H1 (cell line): ENCODE measurements around the gene RESP18. TPM values are rescaled to one million over a fixed set of nuclear protein-coding genes. Genes with fewer than 3 reads are reported as not detected.

Source experiments
- CTCF ChIA-PET: fragments of 300-600 bp; sonication (Branson Sonifier 250); formaldehyde crosslinking; loops from one replicate; lab custom pipeline; 2021; ENCODE audit not compliant: partially characterized antibody; lab: Charles Lee
- POLR2A ChIA-PET: fragments of 300-600 bp; sonication (Branson Sonifier 250); formaldehyde crosslinking; loops from one replicate; lab custom pipeline; 2021; ENCODE audit warnings: inconsistent platforms; ENCODE audit not compliant: partially characterized antibody; lab: Charles Lee
- DNase-seq, 2 experiments: peaks; one replicate each; pipeline versions ENCODE4 v3.0.0 to v3.0.0-alpha.2; 2010 to 2022; ENCODE audit warnings: low spot score in 2 of 2, low read depth in 1 of 2, mixed read lengths in 1 of 2
- FAIRE-seq: peaks from 2 replicates; lab custom pipeline; 2011; peaks lifted over from hg19 to GRCh38; lab: Jason Lieb, UNC
- H2AFZ ChIP-seq: 2 replicates; pipeline ENCODE4 v1.8.1; 2012; ENCODE audit warnings: low read length, inconsistent platforms
- H2AK5ac ChIP-seq: 2 replicates; pipeline ENCODE4 v1.6.1; 2013; ENCODE audit warnings: low read depth, low read length
- H2BK120ac ChIP-seq: replicated peaks from 2 replicates; pipeline ENCODE3; 2013; ENCODE audit warnings: low read depth, low read length, inconsistent platforms
- H2BK12ac ChIP-seq: 2 replicates; pipeline ENCODE4 v1.6.1; 2013; ENCODE audit warnings: low read depth, low read length
- H2BK15ac ChIP-seq: 2 replicates; pipeline ENCODE4 v1.6.1; 2013; ENCODE audit warnings: low read length
- H2BK20ac ChIP-seq: 2 replicates; pipeline ENCODE4 v1.6.1; 2013; ENCODE audit warnings: low read length
- H2BK5ac ChIP-seq: 2 replicates; pipeline ENCODE4 v1.6.1; 2013; ENCODE audit warnings: low read depth, low read length
- H3K14ac ChIP-seq: 2 replicates; pipeline ENCODE4 v1.6.1; 2013; ENCODE audit warnings: inconsistent platforms; ENCODE audit not compliant: insufficient read length
- H3K18ac ChIP-seq: 2 replicates; pipeline ENCODE4 v1.6.1; 2013; ENCODE audit warnings: low read length; ENCODE audit errors: extremely low read depth
- H3K23ac ChIP-seq: 2 replicates; pipeline ENCODE4 v1.6.1; 2013; ENCODE audit warnings: inconsistent platforms; ENCODE audit not compliant: insufficient read length
- H3K23me2 ChIP-seq: 2 replicates; pipeline ENCODE4 v1.6.1; 2013; ENCODE audit warnings: low read depth, low read length
- H3K27ac ChIP-seq: 2 replicates; pipeline ENCODE4 v1.6.1; 2011; ENCODE audit warnings: low read depth, low read length, inconsistent platforms
- H3K27me3 ChIP-seq, 4 experiments: replicated peaks in 1 of 4; 1 replicate in 1 of 4; 2 replicates in 3 of 4; pipeline versions ENCODE4 v1.6.1 to v1.8.1; 2011 to 2013; ENCODE audit warnings: low read length in 3 of 4, mild to moderate bottlenecking in 3 of 4, inconsistent platforms in 2 of 4, mixed read lengths in 2 of 4, moderate library complexity in 1 of 4; ENCODE audit not compliant: control insufficient read depth in 3 of 4, insufficient read depth in 3 of 4; ENCODE audit errors: extremely low read depth in 1 of 4
- H3K36me3 ChIP-seq, 4 experiments: 2 replicates each; pipeline versions ENCODE4 v1.6.1 to v1.8.1; 2011 to 2013; ENCODE audit warnings: mild to moderate bottlenecking in 4 of 4, low read length in 3 of 4, moderate library complexity in 2 of 4, control low read depth in 1 of 4, inconsistent platforms in 1 of 4; ENCODE audit not compliant: insufficient read depth in 4 of 4, control insufficient read depth in 2 of 4
- H3K4ac ChIP-seq: replicated peaks from 2 replicates; pipeline ENCODE3; 2013; ENCODE audit warnings: low read length, low read depth, mixed read lengths, inconsistent platforms; ENCODE audit not compliant: insufficient read length
- H3K4me1 ChIP-seq, 4 experiments: replicated peaks in 1 of 4; 1 replicate in 1 of 4; 2 replicates in 3 of 4; pipeline versions ENCODE4 v1.6.1 to v1.8.1; 2011 to 2013; ENCODE audit warnings: low read length in 3 of 4, inconsistent platforms in 2 of 4, mixed read lengths in 1 of 4; ENCODE audit not compliant: insufficient read depth in 4 of 4, control insufficient read depth in 3 of 4
- H3K4me2 ChIP-seq, 2 experiments: 2 replicates each; pipeline versions ENCODE4 v1.6.1 to v1.8.1; 2011 to 2013; ENCODE audit warnings: low read depth in 2 of 2, low read length in 2 of 2, control low read depth in 1 of 2, inconsistent platforms in 1 of 2, mild to moderate bottlenecking in 1 of 2; ENCODE audit not compliant: insufficient read depth in 1 of 2
- H3K4me3 ChIP-seq, 4 experiments: fragments of 200-600, 300-600 bp in 1 of 4; sonication (generic), shearing (Covaris generic), sonication (Bioruptor Twin) in 1 of 4; 2 replicates each; pipeline versions ENCODE4 v1.5.1 to v1.8.1; 2011 to 2016; ENCODE audit warnings: low read length in 4 of 4, low read depth in 3 of 4, control low read depth in 2 of 4, inconsistent platforms in 2 of 4, mild to moderate bottlenecking in 2 of 4, mixed read lengths in 1 of 4, moderate library complexity in 1 of 4; ENCODE audit not compliant: insufficient read depth in 2 of 4; ENCODE audit errors: extremely low read depth in 1 of 4
- H3K56ac ChIP-seq: replicated peaks from 2 replicates; pipeline ENCODE3; 2013; ENCODE audit warnings: low read depth, mild to moderate bottlenecking, mixed read lengths, low read length, inconsistent platforms; ENCODE audit not compliant: insufficient read length
- H3K79me1 ChIP-seq: 2 replicates; pipeline ENCODE4 v1.6.1; 2013; ENCODE audit warnings: low read depth, low read length, control low read depth
- H3K79me2 ChIP-seq, 2 experiments: 2 replicates each; pipeline versions ENCODE4 v1.6.1 to v1.8.1; 2012 to 2013; ENCODE audit warnings: low read length in 2 of 2, mild to moderate bottlenecking in 2 of 2, inconsistent platforms in 1 of 2; ENCODE audit not compliant: insufficient read depth in 2 of 2, control insufficient read depth in 1 of 2
- H3K9ac ChIP-seq, 4 experiments: replicated peaks in 1 of 4; 1 replicate in 1 of 4; 2 replicates in 3 of 4; pipeline versions ENCODE4 v1.6.1 to v1.8.1; 2011 to 2013; ENCODE audit warnings: low read depth in 3 of 4, low read length in 3 of 4, control low read depth in 2 of 4, mild to moderate bottlenecking in 2 of 4, moderate library complexity in 2 of 4, inconsistent platforms in 1 of 4; ENCODE audit errors: extremely low read depth in 1 of 4
- H3K9me3 ChIP-seq, 2 experiments: 2 replicates each; pipeline versions ENCODE4 v1.6.1 to v1.8.1; 2012 to 2013; ENCODE audit warnings: mild to moderate bottlenecking in 2 of 2, moderate library complexity in 2 of 2, control low read depth in 1 of 2, inconsistent platforms in 1 of 2, low read depth in 1 of 2, low read length in 1 of 2, mixed read lengths in 1 of 2; ENCODE audit not compliant: insufficient read depth in 2 of 2
- H4K20me1 ChIP-seq, 2 experiments: replicated peaks in 1 of 2; 2 replicates each; pipeline versions ENCODE3 to v1.8.1; 2011 to 2013; ENCODE audit warnings: inconsistent platforms in 2 of 2, low read length in 2 of 2, mild to moderate bottlenecking in 1 of 2; ENCODE audit not compliant: insufficient read depth in 2 of 2, control insufficient read depth in 1 of 2
- H4K5ac ChIP-seq: 2 replicates; pipeline ENCODE4 v1.6.1; 2013; ENCODE audit warnings: low read length, low read depth, mixed read lengths, inconsistent platforms; ENCODE audit not compliant: insufficient read length
- H4K8ac ChIP-seq: 2 replicates; pipeline ENCODE4 v1.8.0; 2013; ENCODE audit warnings: mild to moderate bottlenecking, moderate library complexity, low read length, inconsistent platforms; ENCODE audit not compliant: insufficient read depth; ENCODE audit errors: extremely low read depth
- H4K91ac ChIP-seq: replicated peaks from 2 replicates; pipeline ENCODE3; 2013; ENCODE audit warnings: low read length, mixed read lengths, inconsistent platforms; ENCODE audit not compliant: insufficient read length
- FOSL1 ChIP-seq: IDR thresholded peaks from 2 replicates; pipeline ENCODE4 v1.6.1; 2011; ENCODE audit warnings: mild to moderate bottlenecking, low read depth, low read length, moderate library complexity; ENCODE audit not compliant: insufficient read depth
- PHF8 ChIP-seq: fragments of 200-600 bp; sonication (generic); conservative IDR thresholded peaks from 2 replicates; pipeline ENCODE4 v1.7.1; 2012; ENCODE audit warnings: low read depth, mild to moderate bottlenecking, inconsistent platforms, low read length, moderate library complexity
- WGBS, 2 experiments: shearing (Covaris generic) in 1 of 2; methylation state at CpG; one replicate each; pipeline versions ENCODE4 v1.1.6 to v1.1.7; 2013 to 2015; ENCODE audit warnings: low lambda C conversion rate in 2 of 2, mixed read lengths in 2 of 2, inconsistent platforms in 1 of 2, low coverage in 1 of 2, missing lambda C conversion rate in 1 of 2; ENCODE audit not compliant: insufficient replicate concordance in 2 of 2, insufficient coverage in 1 of 2, insufficient read length in 1 of 2; ENCODE audit errors: extremely low coverage in 1 of 2, missing lambda C conversion rate in 1 of 2; 5-methylcytosine and 5-hydroxymethylcytosine counted together
- polyA plus RNA-seq, 7 experiments: library from polyadenylated mRNA; depleted of rRNA in 3 of 7; stranded (reverse) in 5 of 7; unstranded in 2 of 7; fragments of >200 nt in 5 of 7; fragments of 200-250 nt in 2 of 7; gene quantifications; 1 replicate in 5 of 7; 2 replicates in 1 of 7; 4 replicates in 1 of 7; pipeline versions ENCODE4 v1.2.1 to v1.2.3, GENCODE V29; 2011 to 2013; ENCODE audit warnings: missing spikeins in 2 of 7, mixed read lengths in 2 of 7
- total RNA-seq: library from RNA; stranded (reverse); fragmentation: NEBNext Ultra II Directional; extraction: Animal tissue kit (Norgen Biotek cat#: 25700); gene quantifications from 2 replicates; pipeline ENCODE4 v1.2.1, GENCODE V29; 2021
- TF ChIP-seq, protein P1 (sequence below): IDR thresholded peaks from 2 replicates; pipeline ENCODE4 v1.6.1; 2011; ENCODE audit warnings: low read depth, mild to moderate bottlenecking, low read length; ENCODE audit not compliant: insufficient read depth

Gene RESP18
- total and polyA plus RNA-seq, 2 of the 8 experiments (the other 6 are each of a cell fraction or from before 2014, with no cell fraction given): not detected

DNA sequence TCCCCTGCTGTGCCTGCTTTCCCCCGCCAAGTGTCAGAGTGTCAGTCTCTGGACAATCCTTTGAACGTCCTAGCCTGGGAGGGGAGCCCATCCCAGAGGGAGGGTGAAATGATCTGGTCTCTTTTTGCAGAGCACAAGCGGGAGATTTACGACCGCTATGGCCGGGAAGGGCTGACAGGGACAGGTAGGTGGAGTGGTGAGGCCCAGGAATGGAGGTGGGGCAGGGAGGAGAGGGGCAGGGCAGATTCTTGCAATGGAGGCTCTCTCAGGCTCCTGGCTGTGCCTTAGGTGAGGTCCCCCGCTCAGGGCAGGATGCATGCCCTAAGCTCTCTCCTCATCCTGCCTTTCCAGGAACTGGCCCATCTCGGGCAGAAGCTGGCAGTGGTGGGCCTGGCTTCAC lies 51.0 kb downstream of the RESP18 start:
- no peak overlapping the region for H3K14ac ChIP-seq
- H3K4me2 ChIP-seq: no peak overlapping the region
- 83% methylated on average over 8 of the region's 8 CpGs; no CpG with 5 or more reads in 1 of the 2 experiments for WGBS, 2 experiments
- no peaks in the 10 kb centered on the region for H3K79me2 ChIP-seq
- H2BK20ac ChIP-seq: no peak overlapping the region
- H3K56ac ChIP-seq: no peak overlapping the region
- peaks cover 0 to 4% (median under 1%) of the 10 kb centered on the region in 4 experiments; a peak in 3 of 8 replicates for H3K36me3 ChIP-seq
- H3K9ac ChIP-seq: no peak overlapping the region
- CTCF ChIA-PET: interaction anchor here (0.7 to 12.1 kb wide), 6 partner anchors 11 to 279 kb away, joined by 3 to 220 read pairs (median 4); no protein-coding TSS in a partner anchor
- no peak overlapping the region for H4K91ac ChIP-seq
- H2AFZ ChIP-seq: no peak overlapping the region
- H2BK12ac ChIP-seq: no peak overlapping the region
- H3K18ac ChIP-seq: no peak overlapping the region
- no peak for FAIRE-seq
- no peaks in the 10 kb centered on the region for H3K9me3 ChIP-seq
- H3K27ac ChIP-seq: no peak overlapping the region
- TF ChIP-seq FOSL1 (no peak), PHF8 (no peak)
- TF ChIP-seq, protein P1, sequence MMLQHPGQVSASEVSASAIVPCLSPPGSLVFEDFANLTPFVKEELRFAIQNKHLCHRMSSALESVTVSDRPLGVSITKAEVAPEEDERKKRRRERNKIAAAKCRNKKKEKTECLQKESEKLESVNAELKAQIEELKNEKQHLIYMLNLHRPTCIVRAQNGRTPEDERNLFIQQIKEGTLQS: no peak
- H3K23ac ChIP-seq: no peak overlapping the region
- no peaks in the 10 kb centered on the region; the same call in 1 of the 2 replicates for H3K79me1 ChIP-seq
- H2BK120ac ChIP-seq: no peak overlapping the region
- POLR2A ChIA-PET: interaction anchor here (0.7 to 4.5 kb wide), 5 partner anchors 13 to 70 kb away, joined by 3 to 29 read pairs (median 4); partner anchors contain the start of genes ABCB6, TUBA4A and TUBA4B
- no peak overlapping the region for H3K4ac ChIP-seq
- H3K4me1 ChIP-seq: peaks cover 9 to 30% (median 19%) of the 10 kb centered on the region in 4 experiments
- H4K5ac ChIP-seq: no peak overlapping the region
- H2AK5ac ChIP-seq: no peak overlapping the region
- H3K27me3 ChIP-seq: no peaks in the 10 kb centered on the region; a peak in 1 of 7 replicates
- no peak overlapping the region for H2BK5ac ChIP-seq
- H3K4me3 ChIP-seq: no peak overlapping the region
- H2BK15ac ChIP-seq: no peak overlapping the region
- no peak for DNase-seq
- peak overlapping the region; percentile 5; the same call in 1 of the 2 replicates for H4K8ac ChIP-seq
- peaks cover 8% of the 10 kb centered on the region; the same call in 1 of the 2 replicates for H3K23me2 ChIP-seq
- no peaks in the 10 kb centered on the region for H4K20me1 ChIP-seq
